ENCODE results near the gene MEGF8. TPM values are rescaled to one million over a fixed set of nuclear protein-coding genes. Genes with fewer than 3 reads are reported as not detected.

MEGF8 gene
- total and polyA plus RNA-seq, 2 donors (not counting 3 experiments of a cell fraction or from before 2014, with no cell fraction given): 20.6 to 39.6 TPM

DNA sequence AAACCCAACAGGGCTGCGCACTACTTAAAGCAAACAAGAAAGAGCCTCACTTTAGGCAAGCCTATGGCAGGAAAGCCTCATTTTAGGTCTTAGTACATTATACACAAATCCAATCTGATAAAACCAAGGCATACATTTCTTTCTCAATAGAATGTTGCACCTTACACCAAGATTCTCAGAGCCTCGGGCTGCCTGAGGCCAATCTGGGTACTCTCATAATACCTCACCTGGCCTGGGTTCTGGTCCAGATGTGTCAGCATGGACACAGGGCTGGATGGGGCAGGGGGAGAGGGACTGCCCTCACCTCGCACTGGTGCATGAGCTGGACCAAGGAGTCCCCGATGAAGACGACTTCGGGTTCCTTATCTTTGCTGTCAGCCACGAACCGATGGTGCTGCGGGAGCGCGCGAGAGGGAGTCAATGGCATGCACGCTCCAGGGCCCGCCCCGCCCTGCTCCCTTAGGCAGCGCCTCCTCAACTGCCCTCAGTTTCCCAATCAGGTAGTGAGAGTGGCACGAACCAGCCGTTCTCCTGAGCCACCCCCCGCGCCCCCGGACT is 23.7 kb upstream of the MEGF8 start, which contains the start of gene PRR19:
TSS of gene PRR19 (plus strand) at position 487 of the 558 bp plus-strand sequence. CDS start 7,453 bp downstream, outside the sequence.
- H2AFZ ChIP-seq (ENCODE audit: low read depth, low read length): peak within 1 kb of the TSS; percentile 96
- H3K36me3 ChIP-seq (ENCODE audit: control insufficient read depth in 2 of 2, extremely low read depth in 1 of 2, insufficient read depth in 2 of 2, low read length in 2 of 2): peaks cover 0 to 5% of the 10 kb centered on the region in 2 experiments
- H3K27ac ChIP-seq (ENCODE audit: insufficient read depth, low read depth, low read length): no peak within 1 kb of the TSS
- DNase-seq (ENCODE audit: low read depth, low spot score) (no peak), FAIRE-seq (no peak)
- no peaks in the 10 kb centered on the region for H4K20me1 ChIP-seq (replicated peaks; ENCODE audit: control insufficient read depth, extremely low read depth, insufficient read depth, low read length)
- intact Hi-C loops (cut with micrococcal nuclease) (loop anchor here (1.0 kb wide), 4 partner anchors 15 to 84 kb away; partner anchors contain the start of genes DEDD2 and MEGF8), dilution Hi-C loops (cut with MboI; ENCODE audit: extremely low pct_ligation_motif_present, low sequenced_read_pairs) (no loop called here)
- BruUV-seq (replicated peaks): no TSS peak
- H3K9ac ChIP-seq (replicated peaks; ENCODE audit: extremely low read depth, insufficient read depth, low read length): peak within 1 kb of the TSS; percentile 41
- H3K9me3 ChIP-seq (replicated peaks; ENCODE audit: control insufficient read depth, insufficient read depth, low read length): no peaks in the 10 kb centered on the region
- peak within 1 kb of the TSS; percentile 70 for H3K4me2 ChIP-seq (ENCODE audit: insufficient read depth, low read length)
- TF ChIP-seq MYC (IDR thresholded peaks at IDR 0.05; ENCODE audit: low read depth, low read length) (no peak), POLR2A (IDR thresholded peaks at IDR 0.05; ENCODE audit: low read depth, low read length) (no peak), EZH2 (IDR thresholded peaks at IDR 0.05; ENCODE audit: borderline replicate concordance, low read depth, low read length, severe bottlenecking) (no peak), JUN (IDR thresholded peaks at IDR 0.05; ENCODE audit: borderline replicate concordance, insufficient read depth, insufficient read length, low read depth) (no peak), GATA2 (IDR thresholded peaks at IDR 0.05; ENCODE audit: insufficient read depth, insufficient read length, low read depth, low read length) (no peak), POLR2AphosphoS5 (IDR thresholded peaks at IDR 0.05; ENCODE audit: insufficient read depth, low read depth, low read length) (no peak), FOS (IDR thresholded peaks at IDR 0.05; ENCODE audit: borderline replicate concordance, insufficient read depth, low read length) (no peak)
- TF ChIP-seq, protein P1, sequence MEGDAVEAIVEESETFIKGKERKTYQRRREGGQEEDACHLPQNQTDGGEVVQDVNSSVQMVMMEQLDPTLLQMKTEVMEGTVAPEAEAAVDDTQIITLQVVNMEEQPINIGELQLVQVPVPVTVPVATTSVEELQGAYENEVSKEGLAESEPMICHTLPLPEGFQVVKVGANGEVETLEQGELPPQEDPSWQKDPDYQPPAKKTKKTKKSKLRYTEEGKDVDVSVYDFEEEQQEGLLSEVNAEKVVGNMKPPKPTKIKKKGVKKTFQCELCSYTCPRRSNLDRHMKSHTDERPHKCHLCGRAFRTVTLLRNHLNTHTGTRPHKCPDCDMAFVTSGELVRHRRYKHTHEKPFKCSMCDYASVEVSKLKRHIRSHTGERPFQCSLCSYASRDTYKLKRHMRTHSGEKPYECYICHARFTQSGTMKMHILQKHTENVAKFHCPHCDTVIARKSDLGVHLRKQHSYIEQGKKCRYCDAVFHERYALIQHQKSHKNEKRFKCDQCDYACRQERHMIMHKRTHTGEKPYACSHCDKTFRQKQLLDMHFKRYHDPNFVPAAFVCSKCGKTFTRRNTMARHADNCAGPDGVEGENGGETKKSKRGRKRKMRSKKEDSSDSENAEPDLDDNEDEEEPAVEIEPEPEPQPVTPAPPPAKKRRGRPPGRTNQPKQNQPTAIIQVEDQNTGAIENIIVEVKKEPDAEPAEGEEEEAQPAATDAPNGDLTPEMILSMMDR (IDR thresholded peaks at IDR 0.05; ENCODE audit: extremely low read depth in 1 of 2, insufficient read depth in 1 of 2, low read depth in 1 of 2, low read length in 2 of 2): no peak
- TF ChIP-seq, protein P2, sequence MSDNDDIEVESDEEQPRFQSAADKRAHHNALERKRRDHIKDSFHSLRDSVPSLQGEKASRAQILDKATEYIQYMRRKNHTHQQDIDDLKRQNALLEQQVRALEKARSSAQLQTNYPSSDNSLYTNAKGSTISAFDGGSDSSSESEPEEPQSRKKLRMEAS (IDR thresholded peaks at IDR 0.05; ENCODE audit: insufficient read depth, insufficient read length): no peak
- POLR2A ChIA-PET: interaction anchor here (0.5 to 1.7 kb wide), 2 partner anchors 46 to 59 kb away, joined by 6 read pairs; no protein-coding TSS in a partner anchor
- no peaks in the 10 kb centered on the region for H3K27me3 ChIP-seq (ENCODE audit: control insufficient read depth in 2 of 2, insufficient read depth in 2 of 2, low read length in 2 of 2)
- peak within 1 kb of the TSS; percentile 44 to 70 (median 54) for H3K4me3 ChIP-seq (replicated peaks in 1 of 3; ENCODE audit: insufficient read depth in 1 of 3, low read depth in 1 of 3, low read length in 3 of 3)
- CTCF ChIA-PET: interaction anchor here (1.0 to 1.4 kb wide), 2 partner anchors 9 to 21 kb away, joined by 4 read pairs; no protein-coding TSS in a partner anchor
- H3K79me2 ChIP-seq (ENCODE audit: control insufficient read depth, insufficient read depth, low read length): no peaks in the 10 kb centered on the region
- no peaks in the 10 kb centered on the region for H3K9me1 ChIP-seq (replicated peaks; ENCODE audit: control insufficient read depth, extremely low read depth, insufficient read depth, low read length)
- peaks cover 9% of the 10 kb centered on the region for H3K4me1 ChIP-seq (ENCODE audit: control insufficient read depth, extremely low read depth, insufficient read depth, low read length)

Measured in endothelial cell of umbilical vein (primary cell).